HG03159 (cell line): ENCODE measurements around the gene PLEKHO1.

Experiments
- ATAC-seq: cut with Tn5 transposase; IDR thresholded peaks from one replicate; pipeline ENCODE4 v1.9.1; 2021; ENCODE audit warnings: mild to moderate bottlenecking, moderate library complexity; ENCODE audit not compliant: unreplicated experiment

PLEKHO1 gene

GRCh38 chr1:150148837-150149270 lies 862 bp upstream of the PLEKHO1 start:
- ATAC-seq, result no peak

- ATAC-seq, result no peak
Observed at GRCh38 chr1:150150133-150151021, 661 bp downstream of the PLEKHO1 start.

- no peak for ATAC-seq
Observed at GRCh38 chr1:150151291-150152181, 1.8 kb downstream of the PLEKHO1 start.

- no peak for ATAC-seq
Observed at GRCh38 chr1:150152182-150152536, 2.4 kb downstream of the PLEKHO1 start.

- ATAC-seq, result no peak
Observed at GRCh38 chr1:150152772-150153456, 3.2 kb downstream of the PLEKHO1 start.

GRCh38 chr1:150154143-150154542 lies 4.4 kb downstream of the PLEKHO1 start:
- ATAC-seq, result no peak

GRCh38 chr1:150155413-150156071 lies 5.8 kb downstream of the PLEKHO1 start:
- ATAC-seq, result no peak

- no peak for ATAC-seq
Observed at GRCh38 chr1:150156868-150157603, 7.3 kb downstream of the PLEKHO1 start.

GRCh38 chr1:150159550-150159949 lies 9.8 kb downstream of the PLEKHO1 start:
- ATAC-seq, result no peak

GRCh38 chr1:150160964-150161621 lies 11.4 kb downstream of the PLEKHO1 start:
- no peak for ATAC-seq

GRCh38 chr1:150161747-150162581 lies 12.2 kb downstream of the PLEKHO1 start:
- no peak for ATAC-seq

- ATAC-seq, result no peak
Observed at GRCh38 chr1:150162582-150162861, 12.8 kb downstream of the PLEKHO1 start.

- peak; percentile 30 for ATAC-seq
Observed at GRCh38 chr1:150162862-150163706, 13.4 kb downstream of the PLEKHO1 start.

- no peak for ATAC-seq
Observed at GRCh38 chr1:150164224-150164623, 14.5 kb downstream of the PLEKHO1 start.

- no peak for ATAC-seq
Observed at GRCh38 chr1:150164779-150165178, 15.1 kb downstream of the PLEKHO1 start.

GRCh38 chr1:150165622-150166612 lies 16.2 kb downstream of the PLEKHO1 start:
- ATAC-seq, result no peak
